ENCODE measurements around the gene CACNA1C.

Gene CACNA1C

DNA sequence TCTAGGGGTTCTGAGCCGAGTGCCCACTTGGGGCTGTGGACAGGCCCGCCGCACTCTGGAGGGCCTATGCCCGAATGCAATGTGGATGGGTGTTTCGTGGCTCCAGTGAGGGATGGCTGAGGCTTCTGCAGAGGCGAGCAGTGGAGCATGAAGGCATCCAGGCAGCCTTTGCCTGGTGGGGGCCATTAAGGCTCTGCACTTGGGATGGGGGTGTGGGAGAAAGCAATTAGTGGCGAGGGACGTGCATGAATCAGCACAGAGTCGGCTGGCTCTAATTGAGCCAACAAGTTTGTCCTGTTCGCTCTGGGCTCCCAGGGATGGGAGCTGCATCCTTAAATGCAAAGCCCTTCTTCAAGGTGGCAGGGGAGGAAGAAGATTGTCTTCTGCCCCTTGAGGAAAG, 395.1 kb downstream of the CACNA1C start:
- H3K36me3 ChIP-seq (ENCODE audit: insufficient read depth, low read length): no peaks in the 10 kb centered on the region
- H3K9ac ChIP-seq (ENCODE audit: low read depth, low read length): no peak overlapping the region
- no peak for TF ChIP-seq EZH2 (IDR thresholded peaks at IDR 0.05; ENCODE audit: borderline replicate concordance, low read depth, low read length, severe bottlenecking)
- TF ChIP-seq, protein P1, sequence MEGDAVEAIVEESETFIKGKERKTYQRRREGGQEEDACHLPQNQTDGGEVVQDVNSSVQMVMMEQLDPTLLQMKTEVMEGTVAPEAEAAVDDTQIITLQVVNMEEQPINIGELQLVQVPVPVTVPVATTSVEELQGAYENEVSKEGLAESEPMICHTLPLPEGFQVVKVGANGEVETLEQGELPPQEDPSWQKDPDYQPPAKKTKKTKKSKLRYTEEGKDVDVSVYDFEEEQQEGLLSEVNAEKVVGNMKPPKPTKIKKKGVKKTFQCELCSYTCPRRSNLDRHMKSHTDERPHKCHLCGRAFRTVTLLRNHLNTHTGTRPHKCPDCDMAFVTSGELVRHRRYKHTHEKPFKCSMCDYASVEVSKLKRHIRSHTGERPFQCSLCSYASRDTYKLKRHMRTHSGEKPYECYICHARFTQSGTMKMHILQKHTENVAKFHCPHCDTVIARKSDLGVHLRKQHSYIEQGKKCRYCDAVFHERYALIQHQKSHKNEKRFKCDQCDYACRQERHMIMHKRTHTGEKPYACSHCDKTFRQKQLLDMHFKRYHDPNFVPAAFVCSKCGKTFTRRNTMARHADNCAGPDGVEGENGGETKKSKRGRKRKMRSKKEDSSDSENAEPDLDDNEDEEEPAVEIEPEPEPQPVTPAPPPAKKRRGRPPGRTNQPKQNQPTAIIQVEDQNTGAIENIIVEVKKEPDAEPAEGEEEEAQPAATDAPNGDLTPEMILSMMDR (IDR thresholded peaks at IDR 0.05; ENCODE audit: borderline replicate concordance, extremely low read depth, low read length, poor library complexity, severe bottlenecking): no peak
- no peaks in the 10 kb centered on the region for H4K20me1 ChIP-seq (ENCODE audit: insufficient read depth, low read length)
- no peak overlapping the region for H3K4me2 ChIP-seq (ENCODE audit: insufficient read depth, low read length)
- H3K79me2 ChIP-seq (ENCODE audit: insufficient read depth, low read length): no peaks in the 10 kb centered on the region
- no peaks in the 10 kb centered on the region for H3K4me1 ChIP-seq (ENCODE audit: insufficient read depth, low read length)
- no peak overlapping the region for H3K27ac ChIP-seq (ENCODE audit: low read length)
- H2AFZ ChIP-seq (ENCODE audit: low read depth, low read length): no peak overlapping the region
- H3K4me3 ChIP-seq (ENCODE audit: low read depth in 1 of 2, low read length in 2 of 2): no peak overlapping the region
- H3K27me3 ChIP-seq (ENCODE audit: insufficient read depth, low read length, poor library complexity): no peaks in the 10 kb centered on the region
- ATAC-seq (ENCODE audit: insufficient read depth, low read depth) (no peak), DNase-seq (no peak)
- H3K9me3 ChIP-seq (ENCODE audit: insufficient read depth, low read length, severe bottlenecking): no peaks in the 10 kb centered on the region

DNA sequence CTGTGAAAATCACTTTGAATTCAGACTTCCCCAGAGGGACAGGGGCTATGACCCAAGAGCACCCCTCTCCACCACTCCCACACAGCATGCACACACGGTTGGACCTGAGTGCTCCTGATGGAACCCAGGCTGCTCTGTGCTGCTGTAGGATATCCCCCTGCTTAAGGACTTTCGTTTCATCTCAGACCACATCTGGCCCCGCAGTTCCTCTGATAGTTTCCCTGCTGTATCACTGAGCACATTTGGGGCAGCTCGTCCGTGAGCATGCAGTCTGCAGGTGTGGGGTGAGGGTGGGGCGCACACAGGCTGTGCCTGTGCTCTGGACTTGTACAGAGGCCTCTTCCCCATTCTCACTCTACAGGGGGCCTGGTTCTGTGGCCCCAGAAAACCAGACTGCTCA, 396.8 kb downstream of the CACNA1C start:
- Histone ChIP-seq H3K27me3 (ENCODE audit: insufficient read depth, low read length, poor library complexity) (no peaks in the 10 kb centered on the region), H3K9ac (ENCODE audit: low read depth, low read length) (no peak overlapping the region), H4K20me1 (ENCODE audit: insufficient read depth, low read length) (no peaks in the 10 kb centered on the region), H3K27ac (ENCODE audit: low read length) (no peak overlapping the region), H2AFZ (ENCODE audit: low read depth, low read length) (no peak overlapping the region), H3K4me3 (ENCODE audit: low read depth in 1 of 2, low read length in 2 of 2) (no peak overlapping the region), H3K4me2 (ENCODE audit: insufficient read depth, low read length) (no peak overlapping the region), H3K4me1 (ENCODE audit: insufficient read depth, low read length) (no peaks in the 10 kb centered on the region), H3K9me3 (ENCODE audit: insufficient read depth, low read length, severe bottlenecking) (no peaks in the 10 kb centered on the region), H3K36me3 (ENCODE audit: insufficient read depth, low read length) (no peaks in the 10 kb centered on the region), H3K79me2 (ENCODE audit: insufficient read depth, low read length) (no peaks in the 10 kb centered on the region)
- TF ChIP-seq EZH2 (IDR thresholded peaks at IDR 0.05; ENCODE audit: borderline replicate concordance, low read depth, low read length, severe bottlenecking): no peak
- TF ChIP-seq, protein P1 (IDR thresholded peaks at IDR 0.05; ENCODE audit: borderline replicate concordance, extremely low read depth, low read length, poor library complexity, severe bottlenecking): no peak
- DNase-seq: no peak
- no peak for ATAC-seq (ENCODE audit: insufficient read depth, low read depth)

DNA sequence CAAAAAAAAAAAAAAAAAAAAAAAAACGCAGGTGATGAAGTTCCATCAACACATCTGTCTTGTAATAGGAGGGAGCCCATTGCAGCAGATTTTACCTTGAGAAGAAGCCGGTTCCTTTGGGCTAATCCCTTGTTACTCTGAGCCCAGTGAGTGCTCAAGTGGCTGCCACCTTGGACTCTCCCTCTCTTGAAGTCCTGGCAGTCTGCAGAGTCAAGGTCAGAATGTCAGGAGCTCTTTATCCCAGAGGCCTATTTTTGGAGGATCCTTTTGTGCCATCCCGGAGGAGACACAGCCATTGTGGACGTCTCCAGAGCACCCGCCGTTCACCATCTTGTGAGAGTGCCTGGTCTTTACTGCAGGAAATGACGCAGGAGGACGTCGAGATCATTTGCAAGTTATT, 397.8 kb downstream of the CACNA1C start:
- ATAC-seq (ENCODE audit: insufficient read depth, low read depth) (no peak), DNase-seq (no peak)
- Histone ChIP-seq H3K79me2 (ENCODE audit: insufficient read depth, low read length) (no peaks in the 10 kb centered on the region), H3K27ac (ENCODE audit: low read length) (no peak overlapping the region), H3K4me1 (ENCODE audit: insufficient read depth, low read length) (no peaks in the 10 kb centered on the region), H3K27me3 (ENCODE audit: insufficient read depth, low read length, poor library complexity) (no peaks in the 10 kb centered on the region), H4K20me1 (ENCODE audit: insufficient read depth, low read length) (no peaks in the 10 kb centered on the region), H3K9me3 (ENCODE audit: insufficient read depth, low read length, severe bottlenecking) (no peaks in the 10 kb centered on the region), H3K36me3 (ENCODE audit: insufficient read depth, low read length) (no peaks in the 10 kb centered on the region), H3K9ac (ENCODE audit: low read depth, low read length) (no peak overlapping the region), H3K4me2 (ENCODE audit: insufficient read depth, low read length) (no peak overlapping the region), H2AFZ (ENCODE audit: low read depth, low read length) (no peak overlapping the region), H3K4me3 (ENCODE audit: low read depth in 1 of 2, low read length in 2 of 2) (no peak overlapping the region)
- TF ChIP-seq, protein P1 (IDR thresholded peaks at IDR 0.05; ENCODE audit: borderline replicate concordance, extremely low read depth, low read length, poor library complexity, severe bottlenecking): no peak
- TF ChIP-seq EZH2 (IDR thresholded peaks at IDR 0.05; ENCODE audit: borderline replicate concordance, low read depth, low read length, severe bottlenecking): no peak

DNA sequence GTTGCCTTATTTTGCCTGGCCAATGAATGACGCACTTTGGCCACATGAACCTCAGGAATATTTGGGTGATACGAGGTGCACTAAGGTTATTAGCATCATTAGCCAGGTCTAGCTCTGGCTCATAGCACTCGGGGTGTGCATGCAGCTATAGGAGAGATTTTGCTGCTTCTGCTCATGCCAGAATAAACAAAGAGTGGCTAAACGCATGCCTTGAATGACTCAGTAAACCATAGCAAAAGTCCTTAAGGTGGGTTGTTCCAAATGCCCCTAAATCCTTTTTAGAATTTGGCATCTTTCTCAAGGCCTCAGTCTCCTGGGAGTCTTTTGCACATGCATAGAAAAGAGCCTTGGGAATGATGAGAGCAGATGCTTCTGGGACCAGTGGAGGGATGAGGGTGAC, 398.2 kb downstream of the CACNA1C start:
- Histone ChIP-seq H3K79me2 (ENCODE audit: insufficient read depth, low read length) (no peaks in the 10 kb centered on the region), H4K20me1 (ENCODE audit: insufficient read depth, low read length) (no peaks in the 10 kb centered on the region), H3K36me3 (ENCODE audit: insufficient read depth, low read length) (no peaks in the 10 kb centered on the region), H3K9me3 (ENCODE audit: insufficient read depth, low read length, severe bottlenecking) (no peaks in the 10 kb centered on the region), H3K4me1 (ENCODE audit: insufficient read depth, low read length) (no peaks in the 10 kb centered on the region), H3K9ac (ENCODE audit: low read depth, low read length) (no peak overlapping the region), H3K4me3 (ENCODE audit: low read depth in 1 of 2, low read length in 2 of 2) (no peak overlapping the region), H3K4me2 (ENCODE audit: insufficient read depth, low read length) (no peak overlapping the region), H3K27ac (ENCODE audit: low read length) (no peak overlapping the region), H2AFZ (ENCODE audit: low read depth, low read length) (no peak overlapping the region), H3K27me3 (ENCODE audit: insufficient read depth, low read length, poor library complexity) (no peaks in the 10 kb centered on the region)
- DNase-seq: no peak
- no peak for TF ChIP-seq EZH2 (IDR thresholded peaks at IDR 0.05; ENCODE audit: borderline replicate concordance, low read depth, low read length, severe bottlenecking)
- TF ChIP-seq, protein P1 (IDR thresholded peaks at IDR 0.05; ENCODE audit: borderline replicate concordance, extremely low read depth, low read length, poor library complexity, severe bottlenecking): no peak
- no peak for ATAC-seq (ENCODE audit: insufficient read depth, low read depth)

Measured in DND-41 (cell line).